HG03521 (cell line): Measurements from ENCODE around the gene CRLF1.

Experiments used
- ATAC-seq: cut with Tn5 transposase; IDR thresholded peaks from one replicate; pipeline ENCODE4 v1.9.1; 2021; ENCODE audit warnings: mild to moderate bottlenecking, moderate library complexity; ENCODE audit not compliant: unreplicated experiment

Gene CRLF1, protein sequence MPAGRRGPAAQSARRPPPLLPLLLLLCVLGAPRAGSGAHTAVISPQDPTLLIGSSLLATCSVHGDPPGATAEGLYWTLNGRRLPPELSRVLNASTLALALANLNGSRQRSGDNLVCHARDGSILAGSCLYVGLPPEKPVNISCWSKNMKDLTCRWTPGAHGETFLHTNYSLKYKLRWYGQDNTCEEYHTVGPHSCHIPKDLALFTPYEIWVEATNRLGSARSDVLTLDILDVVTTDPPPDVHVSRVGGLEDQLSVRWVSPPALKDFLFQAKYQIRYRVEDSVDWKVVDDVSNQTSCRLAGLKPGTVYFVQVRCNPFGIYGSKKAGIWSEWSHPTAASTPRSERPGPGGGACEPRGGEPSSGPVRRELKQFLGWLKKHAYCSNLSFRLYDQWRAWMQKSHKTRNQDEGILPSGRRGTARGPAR

DNA sequence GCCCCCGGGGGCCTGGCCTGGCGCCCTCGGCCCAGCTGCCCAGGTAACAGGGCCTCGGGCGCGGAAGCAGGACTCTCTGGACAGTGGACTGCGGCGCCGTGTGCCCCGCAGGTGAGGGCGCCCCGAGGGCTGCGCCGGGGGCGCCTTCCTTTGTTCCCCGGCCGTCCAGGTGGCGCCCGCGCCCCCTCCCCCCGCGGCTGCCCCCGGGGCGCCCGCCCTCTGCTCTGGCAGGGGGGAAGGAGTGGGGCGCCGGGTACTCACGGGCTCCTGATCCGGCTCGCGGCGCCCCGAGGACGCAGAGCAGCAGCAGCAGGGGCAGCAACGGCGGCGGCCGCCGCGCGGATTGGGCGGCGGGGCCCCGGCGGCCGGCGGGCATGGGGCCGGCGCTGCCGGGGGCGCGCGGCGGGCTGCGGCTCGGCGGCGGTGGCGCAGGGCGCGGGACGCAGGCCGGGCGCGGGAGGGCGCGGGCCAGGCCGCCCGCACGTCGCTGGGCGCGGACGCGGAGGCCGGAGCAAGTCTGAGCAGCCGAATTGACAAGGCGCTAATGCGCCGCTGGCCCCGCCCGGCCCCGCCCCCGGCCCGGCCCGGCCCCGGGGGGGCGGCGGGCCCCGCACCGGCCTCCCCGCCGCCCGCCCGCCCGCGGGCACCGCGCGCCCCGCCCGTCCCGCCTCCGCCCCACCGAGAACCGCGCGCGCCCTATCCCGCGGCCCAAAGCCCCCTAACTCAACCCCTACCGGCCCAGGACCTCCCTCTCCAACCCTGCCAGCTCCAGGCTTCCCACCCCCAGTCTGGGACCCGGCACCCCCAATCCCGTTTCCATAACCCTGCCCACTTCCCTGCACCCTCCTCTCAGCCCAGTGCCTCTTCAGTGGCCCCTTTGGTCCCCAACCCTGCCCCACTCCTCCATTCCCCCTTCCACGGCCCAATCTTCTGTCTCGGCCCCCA is at the start of gene CRLF1:
Gene CRLF1, minus strand, starts transcription at position 519 of the 945 bp plus-strand sequence. Its CDS starts 143 bp downstream, at position 376.
- no peak for ATAC-seq

DNA sequence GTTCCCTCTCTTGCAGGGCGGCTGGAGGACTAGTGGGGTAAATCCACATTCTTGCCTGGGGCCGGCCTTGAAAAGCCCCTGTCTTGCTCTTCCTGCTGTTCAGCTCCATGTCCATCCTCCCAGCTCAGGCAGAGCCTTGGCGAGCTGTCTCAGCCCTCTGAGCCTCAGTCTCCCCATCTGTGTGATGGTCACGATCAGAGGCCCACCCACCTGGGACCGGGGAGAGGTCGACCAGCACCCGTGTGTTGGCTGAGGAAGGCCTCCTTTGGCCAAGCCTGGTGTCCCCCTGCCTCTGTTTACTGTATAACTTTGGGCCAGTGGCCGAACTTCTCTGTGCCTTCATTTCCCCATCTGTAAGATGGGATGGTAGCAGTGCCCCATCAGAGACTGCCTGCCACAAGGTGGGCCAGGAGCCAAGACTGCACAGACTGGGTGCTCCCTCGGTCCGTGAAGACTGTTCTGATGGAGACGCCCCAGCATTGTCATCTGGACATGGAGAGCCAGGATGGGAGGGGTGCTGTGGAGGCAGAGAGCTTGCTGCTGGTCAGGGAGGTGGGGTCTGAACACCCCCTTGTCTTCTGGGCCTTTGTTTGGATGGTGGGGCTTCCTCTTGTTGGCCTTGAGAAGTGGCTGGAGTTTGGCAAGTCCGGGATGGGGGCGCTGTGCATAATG is 48.7 kb upstream of the CRLF1 start:
- no peak for ATAC-seq

DNA sequence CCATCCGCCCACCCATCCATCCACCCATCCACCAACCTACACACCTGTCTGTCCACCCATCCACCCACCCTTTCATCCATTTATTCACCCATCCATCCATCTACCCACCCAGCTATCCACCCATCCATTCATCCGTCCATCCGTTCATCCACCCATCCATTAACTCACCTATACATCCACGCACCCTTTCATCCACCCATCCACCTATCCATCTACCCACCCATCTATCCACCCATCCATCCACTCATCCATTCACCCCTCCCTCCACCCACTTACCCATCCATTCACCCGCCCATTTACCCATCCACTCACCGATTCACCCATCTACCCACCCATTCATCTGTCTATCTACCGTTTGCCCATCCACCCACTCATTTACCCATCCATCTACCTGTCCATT is 47.9 kb upstream of the CRLF1 start:
- no peak for ATAC-seq

DNA sequence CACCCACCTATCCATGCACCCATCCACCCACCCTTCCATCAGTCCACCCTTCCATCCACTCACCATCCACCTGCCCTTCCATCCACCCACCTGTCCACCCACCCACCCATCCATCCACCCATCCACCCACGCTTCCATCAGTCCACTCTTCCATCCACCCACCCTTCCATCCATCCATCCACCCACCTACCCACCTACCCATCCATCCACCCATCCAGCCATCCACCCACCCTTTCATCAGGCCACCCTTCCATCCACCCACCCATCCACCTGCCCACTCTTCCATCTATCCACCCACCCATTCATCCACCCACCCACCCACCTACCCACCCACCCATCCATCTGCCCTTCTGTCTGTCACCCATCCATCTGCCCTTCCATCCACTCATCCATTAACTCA is 47.3 kb upstream of the CRLF1 start:
- no peak for ATAC-seq

DNA sequence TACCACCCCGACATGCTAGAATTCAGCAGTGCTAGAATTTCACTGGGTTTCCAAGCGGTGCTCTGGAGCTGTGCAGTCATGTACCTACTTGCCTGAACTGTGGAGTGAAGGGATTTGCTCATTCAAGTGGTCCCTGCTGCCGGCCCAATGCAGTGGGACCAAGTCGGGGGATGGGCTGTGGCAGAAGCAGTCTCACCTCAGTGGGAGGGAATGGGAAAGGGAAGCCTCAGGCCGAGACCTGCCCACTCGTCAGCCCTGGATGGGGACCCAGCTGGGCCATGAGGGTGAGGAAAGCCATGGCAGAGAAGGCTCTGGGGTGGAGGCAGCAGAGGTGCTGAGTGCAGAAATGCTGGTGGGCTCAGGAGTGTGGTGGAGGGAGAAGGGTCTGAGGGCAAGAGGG is 45.1 kb upstream of the CRLF1 start:
- no peak for ATAC-seq

DNA sequence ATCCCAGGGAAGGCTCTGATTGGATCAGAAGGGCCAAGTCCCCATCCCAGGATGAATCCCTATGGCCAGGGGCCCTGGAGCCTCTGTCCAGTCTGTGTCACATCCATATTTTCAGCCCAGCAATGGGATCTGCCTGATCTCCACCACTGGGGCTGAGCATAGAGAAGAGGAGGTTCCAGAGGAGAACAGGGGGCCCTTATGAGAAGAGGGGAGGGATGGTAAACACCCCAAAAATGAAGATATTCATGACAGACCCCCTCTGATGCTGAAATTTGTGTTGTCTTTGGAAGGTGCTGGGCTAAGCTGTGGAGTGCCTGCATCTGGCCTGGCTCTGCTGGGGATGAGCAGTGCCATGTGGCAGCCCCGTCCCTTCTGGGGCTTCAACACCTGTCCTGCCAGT is 44.7 kb upstream of the CRLF1 start:
- no peak for ATAC-seq

DNA sequence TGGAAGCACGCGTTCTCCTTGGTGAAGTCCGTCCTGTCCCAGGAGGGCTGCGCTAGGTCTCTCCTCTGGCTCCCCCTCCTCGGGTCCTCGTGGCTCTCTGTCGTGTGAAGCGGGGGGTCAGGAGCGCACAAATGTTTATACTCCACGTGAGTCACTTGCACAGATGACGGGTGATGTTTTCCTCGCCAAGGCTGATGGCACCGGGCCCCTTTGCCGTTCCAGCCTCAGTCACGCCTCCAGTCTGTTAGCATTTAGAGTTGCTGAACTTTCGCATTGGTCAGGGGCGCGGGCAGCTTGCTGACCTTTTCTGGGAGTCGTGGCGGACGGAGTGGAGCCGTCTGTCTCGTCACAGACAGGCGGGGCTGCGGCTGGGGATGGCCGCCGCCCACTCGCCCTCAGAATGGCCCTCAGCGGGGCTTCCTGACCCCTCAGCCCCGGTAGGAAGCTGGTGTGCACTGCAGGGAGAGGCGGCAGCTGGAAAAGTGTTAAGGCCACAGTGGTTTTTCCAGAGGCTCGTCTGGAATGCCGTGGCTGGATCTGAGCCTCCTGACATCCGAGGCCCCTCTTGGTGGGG is 44.0 kb upstream of the CRLF1 start:
- no peak for ATAC-seq

DNA sequence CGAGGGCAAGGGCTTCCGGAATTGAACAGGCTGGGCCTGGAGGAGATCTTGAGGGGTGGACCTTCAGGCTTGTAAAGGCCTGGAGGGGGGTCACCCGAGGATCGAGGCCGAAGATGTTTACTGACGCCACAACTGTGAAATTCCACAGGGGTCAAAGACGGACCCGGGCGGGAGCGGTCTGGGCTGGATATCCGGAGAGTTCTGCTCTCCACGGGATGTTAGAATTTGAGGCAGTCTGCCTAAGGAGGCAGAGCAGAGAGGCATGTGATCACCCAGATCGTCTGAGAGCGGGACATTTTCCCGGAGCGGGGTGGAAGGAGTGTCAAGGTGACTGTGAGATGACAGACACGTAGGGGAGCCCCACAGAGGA is 43.4 kb upstream of the CRLF1 start:
- ATAC-seq: no peak

DNA sequence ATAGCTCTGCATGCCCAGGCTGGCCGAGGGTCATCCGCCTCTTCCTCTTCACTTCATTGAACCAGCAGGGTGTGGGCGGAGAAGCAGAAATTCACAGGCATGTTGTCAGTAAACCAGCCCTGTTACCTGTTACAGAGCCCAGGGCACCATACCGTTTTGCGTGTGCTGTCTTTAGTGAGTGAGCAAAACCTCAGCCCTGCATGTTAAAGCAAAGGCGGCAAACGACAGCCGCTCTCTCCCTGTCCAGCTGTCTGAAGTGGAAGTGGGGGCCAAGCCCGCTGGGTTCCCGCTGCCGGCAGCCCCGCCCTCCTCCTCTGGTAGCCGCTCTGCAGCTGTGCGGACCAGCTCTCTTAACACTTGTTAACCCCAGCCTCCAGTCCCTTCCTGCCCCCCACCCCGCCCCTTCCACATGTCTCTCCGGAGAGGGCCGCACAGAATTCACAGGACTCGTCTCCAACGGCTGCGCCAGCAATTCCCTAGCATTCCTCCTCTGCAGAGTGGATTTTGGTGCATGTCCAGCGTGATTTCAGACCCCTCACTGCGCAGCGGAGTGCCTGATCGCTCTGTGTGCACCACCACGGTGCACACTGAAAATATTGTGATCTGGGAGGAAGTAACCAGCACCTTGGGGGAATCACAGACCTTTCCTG is 42.9 kb upstream of the CRLF1 start:
- ATAC-seq: no peak

DNA sequence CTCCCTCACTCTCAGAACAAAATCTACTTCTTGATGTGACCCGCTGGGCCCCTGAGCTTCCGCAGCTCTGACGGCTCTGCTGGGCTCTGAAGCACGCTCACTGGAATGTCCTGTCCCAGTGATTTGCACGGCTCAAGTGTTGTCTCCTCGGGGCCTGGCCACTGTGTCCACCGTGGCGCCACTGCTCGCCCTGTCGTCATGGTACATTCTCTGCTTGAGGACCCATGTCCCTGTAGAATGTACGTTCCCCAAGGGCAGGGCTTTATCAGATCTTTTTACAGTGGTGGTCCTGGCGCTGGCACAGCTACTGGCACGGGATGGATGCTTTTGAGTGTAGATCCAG is 42.3 kb upstream of the CRLF1 start:
- no peak for ATAC-seq

DNA sequence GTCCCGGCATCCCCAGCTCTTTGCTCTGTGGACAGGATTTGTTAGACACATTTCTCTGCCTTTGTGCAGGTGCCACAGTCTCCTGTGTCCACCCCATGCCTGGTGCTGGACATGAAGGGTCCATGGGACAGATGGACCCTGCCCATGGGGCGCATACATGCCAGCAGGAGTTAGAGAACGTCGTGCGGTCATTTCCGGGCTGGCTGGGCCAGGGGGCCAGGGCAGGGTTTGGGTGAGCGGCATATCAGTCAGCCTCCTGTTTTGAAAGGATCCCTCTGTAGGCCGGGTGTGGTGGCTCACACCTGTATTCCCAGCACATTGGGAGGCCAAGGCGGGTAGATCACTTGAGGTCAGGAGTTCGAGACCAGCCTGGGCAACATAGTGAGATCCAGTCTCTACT is 41.2 kb upstream of the CRLF1 start:
- no peak for ATAC-seq

DNA sequence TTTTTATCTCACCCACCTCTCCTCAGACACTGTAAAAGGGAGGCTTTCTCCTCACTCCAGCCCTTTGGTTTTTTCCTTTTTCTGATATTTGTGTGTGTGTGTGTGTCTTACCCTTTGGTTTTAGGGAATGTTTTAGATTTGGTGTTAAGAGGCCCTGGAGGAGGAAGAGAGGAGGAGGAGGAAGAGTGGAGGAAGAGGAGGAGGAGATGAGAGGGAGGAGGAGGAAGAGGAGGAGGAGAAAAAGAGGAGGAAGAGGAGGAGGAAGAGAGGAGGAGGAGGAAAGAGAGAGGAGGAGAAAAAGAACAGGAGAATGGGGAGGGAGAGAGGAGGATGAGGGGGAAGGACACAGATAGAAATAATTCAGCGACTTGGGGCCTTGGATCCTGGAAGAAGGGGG is 40.8 kb upstream of the CRLF1 start:
- no peak for ATAC-seq

DNA sequence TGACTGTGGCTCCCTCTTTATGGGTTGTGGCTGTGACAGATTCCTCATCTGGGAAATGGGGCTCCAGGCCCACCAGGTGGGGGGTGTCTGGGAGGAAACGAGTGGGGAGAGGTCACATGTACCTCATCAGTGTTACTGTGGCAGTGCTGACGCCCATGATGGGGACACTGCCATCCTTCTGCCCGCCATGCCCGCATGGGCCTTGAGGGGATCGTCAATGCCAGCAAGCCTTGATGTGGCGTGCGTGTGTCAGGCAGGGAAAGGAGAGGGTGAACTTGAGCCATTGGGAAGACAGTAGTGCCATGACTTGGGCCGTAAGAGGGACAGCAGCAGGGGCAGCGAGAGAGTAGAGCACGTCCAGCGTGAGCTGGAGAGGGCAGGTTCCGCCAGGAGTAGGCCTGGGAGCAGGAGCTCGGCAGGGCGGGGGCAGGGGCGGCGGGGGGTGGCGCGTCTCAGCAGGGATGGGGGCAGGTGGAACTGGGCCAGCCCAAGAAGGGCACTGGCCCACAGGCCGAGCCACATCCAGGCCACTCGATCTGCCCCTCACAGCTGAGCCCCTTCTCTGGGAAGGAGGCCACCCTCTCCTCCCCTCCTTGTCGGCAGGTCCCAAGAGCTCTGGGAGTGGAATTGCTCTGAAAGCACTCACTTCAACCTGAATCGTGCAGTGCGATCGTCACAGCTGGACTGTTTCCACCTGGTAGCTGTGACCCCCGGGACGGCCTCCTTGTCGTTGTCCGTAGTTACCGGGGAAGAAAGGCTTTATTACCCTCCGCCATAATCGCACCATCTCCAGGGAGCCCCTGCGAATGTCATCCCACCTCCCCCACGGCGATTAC is 40.2 kb upstream of the CRLF1 start:
- ATAC-seq: no peak

DNA sequence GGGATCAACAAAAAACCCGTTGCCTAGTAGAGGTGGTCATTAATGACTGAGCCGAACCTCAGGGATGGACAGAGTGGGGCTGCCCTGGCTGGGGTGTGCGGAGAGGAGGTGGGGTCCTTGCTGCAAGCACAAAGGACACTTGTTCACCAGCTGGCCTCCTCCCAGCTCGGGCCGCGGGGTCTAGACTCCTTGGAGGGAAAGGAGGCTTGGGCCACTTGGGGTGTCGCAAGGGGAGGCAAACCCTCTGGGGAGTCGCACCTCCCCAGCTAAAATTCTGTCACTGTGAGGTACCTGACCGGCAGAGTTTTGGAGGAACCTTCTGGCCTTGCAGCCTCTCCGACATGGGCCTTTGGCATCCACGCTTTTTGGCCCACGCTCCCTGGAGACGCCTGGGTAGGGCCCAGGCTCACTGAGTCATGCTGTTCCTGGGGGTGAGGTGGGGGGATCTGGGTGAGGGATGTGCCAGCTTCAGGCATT is 38.5 kb upstream of the CRLF1 start:
- no peak for ATAC-seq

DNA sequence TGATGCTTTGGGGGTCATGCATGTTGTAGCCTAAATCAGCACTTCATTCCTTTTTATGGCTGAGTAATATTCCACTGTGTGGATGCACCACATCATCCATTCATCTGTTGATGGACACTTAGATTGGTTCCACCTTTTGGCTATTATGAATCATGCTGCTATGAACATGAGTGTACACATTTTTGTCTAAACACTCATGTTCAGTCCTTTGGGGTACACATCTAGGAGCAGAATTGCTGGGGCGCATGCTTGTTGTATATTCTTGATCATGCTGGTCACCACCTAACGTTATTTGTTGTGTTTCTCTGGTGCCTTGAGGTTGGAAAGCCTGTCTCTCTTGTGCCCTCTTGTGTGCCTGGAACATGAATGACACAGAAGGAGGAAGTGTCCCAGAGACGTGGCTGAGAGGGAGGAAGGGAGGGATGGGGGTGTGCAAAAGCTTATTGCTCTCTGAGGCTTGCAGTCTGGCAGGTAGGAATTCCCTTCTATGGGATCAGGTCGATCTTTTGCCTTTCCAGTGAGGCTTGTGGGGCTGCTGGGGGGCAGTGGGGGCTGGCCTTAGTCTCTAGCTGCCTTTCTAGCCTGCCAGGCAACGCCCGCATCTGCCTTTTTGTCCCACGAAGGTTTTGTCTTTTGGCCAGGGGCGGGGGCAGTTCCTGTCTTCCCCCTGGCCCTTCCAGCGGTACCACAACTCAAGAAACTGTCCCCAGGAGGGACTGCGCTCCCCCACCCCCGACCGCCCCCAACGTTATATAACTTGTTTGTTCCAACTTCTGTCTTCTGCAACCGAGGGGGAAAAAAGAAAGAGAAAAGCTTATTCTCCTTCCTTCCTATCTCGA is 37.8 kb upstream of the CRLF1 start:
- ATAC-seq: no peak

DNA sequence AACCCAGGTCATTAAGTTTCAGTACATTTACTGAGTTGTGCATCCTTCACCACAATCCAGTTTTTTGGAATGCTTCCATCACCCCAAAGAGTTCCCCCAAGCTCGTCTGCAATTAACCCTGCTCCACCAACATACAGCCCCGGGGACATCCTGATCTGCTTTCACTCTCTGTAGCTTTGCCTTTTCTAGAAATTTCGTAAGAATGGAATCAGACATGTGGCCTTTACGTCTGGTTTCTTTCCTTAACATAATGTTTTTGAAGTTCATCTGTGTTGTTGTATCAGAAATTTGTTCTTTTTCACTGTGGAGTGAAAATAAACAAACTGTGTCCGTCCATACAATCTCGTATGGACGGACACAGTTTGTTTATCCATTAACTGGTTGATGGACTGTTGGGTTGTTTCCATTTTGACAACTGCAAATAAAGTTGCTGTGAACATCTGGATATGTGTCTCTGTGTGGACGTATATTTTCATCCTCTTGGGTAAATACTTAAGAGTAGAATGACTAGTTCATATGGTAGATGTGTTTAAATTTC is 33.2 kb upstream of the CRLF1 start:
- no peak for ATAC-seq

DNA sequence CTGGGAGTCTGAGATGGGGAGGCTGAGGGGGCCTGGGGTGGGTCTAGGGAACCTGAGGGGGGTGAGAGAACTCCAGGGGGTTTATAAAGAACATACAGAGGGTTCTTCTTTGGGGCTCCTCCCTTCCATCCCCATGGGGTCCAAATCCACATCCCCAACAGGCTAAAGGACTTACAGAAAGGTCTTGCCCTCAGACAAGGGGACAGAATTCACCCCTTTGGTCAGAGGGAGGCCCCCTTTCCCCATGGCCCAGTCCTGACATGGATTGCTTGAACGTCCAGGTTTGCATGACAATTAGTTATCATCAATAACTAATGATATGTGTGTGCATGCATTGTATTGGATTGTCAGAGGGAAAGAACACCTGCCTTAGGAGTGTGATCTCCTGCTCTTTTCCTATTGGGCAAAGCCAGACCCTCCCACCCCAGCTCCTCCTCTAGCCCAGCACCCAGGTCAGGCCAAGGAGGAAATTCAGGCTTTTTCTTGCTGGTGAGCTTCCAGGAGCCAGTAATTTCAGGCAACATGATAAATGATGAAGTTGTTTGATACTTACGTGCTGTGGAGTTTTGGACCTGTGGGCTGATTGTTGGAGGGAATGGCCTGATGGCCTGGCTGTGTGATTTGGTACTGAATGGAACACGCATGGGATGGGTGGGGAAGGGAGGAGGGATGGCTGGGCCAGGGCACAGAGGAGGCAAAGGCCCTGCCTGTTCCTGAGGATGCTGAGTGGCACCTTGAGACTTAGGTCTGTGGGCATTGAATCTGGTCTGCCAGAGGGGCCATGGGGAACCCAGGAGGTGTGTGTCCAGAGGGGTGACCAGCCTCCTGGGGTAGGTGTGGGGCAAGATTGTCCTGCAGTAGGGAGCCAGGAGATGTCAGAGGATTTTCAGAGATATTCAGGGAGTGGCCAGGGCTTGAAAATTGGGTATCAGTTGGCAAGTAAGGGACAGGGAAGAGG is 31.4 kb upstream of the CRLF1 start:
- ATAC-seq: no peak
